ENCODE results near the gene TPSAB1.
"Not testable (repeated sequence)": the region's sequence is repeated elsewhere in the genome, so short reads cannot be mapped to it uniquely, and the experiment has no call there.

TPSAB1 gene

GRCh38 chr16:1197237-1197866 is 43.2 kb upstream of the TPSAB1 start:
- no peak for TF ChIP-seq CTCF (IDR thresholded peaks at IDR 0.05; ENCODE audit: low read depth, low read length)
- no peak overlapping the region for H3K4me3 ChIP-seq (ENCODE audit: low read depth, low read length)

- TF ChIP-seq CTCF (IDR thresholded peaks at IDR 0.05; ENCODE audit: low read depth, low read length), result no peak
- H3K4me3 ChIP-seq (ENCODE audit: low read depth, low read length), result no peak overlapping the region
Measured at GRCh38 chr16:1198194-1198593, 42.3 kb upstream of the TPSAB1 start.

DNA sequence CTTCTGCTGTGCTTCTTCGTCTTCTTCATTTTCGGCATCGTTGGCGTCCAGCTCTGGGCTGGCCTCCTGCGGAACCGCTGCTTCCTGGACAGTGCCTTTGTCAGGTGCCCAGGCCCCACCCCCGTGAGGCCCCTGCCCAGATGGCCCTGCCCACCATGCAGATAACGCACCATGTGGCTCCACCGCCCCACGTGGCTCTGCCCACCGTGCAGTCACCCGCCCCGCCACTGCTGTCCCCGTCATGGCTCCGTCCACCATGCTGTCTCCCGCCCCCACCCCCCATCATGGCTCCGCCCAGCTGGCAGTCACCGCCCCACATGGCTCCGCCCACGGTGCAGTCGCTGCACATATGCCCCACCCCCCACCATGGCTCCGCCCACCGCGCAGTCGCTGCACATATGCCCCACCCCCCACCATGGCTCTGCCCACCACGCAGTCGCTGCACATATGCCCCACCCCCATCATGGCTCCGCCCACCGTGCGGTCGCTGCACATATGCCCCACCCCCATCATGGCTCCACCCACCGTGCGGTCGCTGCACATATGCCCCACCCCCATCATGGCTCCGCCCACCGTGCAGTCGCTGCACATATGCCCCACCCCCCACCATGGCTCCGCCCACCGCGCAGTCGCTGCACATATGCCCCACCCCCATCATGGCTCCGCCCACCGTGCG is 41.7 kb upstream of the TPSAB1 start:
- not testable (repeated sequence) for H3K4me3 ChIP-seq (ENCODE audit: low read depth, low read length)

DNA sequence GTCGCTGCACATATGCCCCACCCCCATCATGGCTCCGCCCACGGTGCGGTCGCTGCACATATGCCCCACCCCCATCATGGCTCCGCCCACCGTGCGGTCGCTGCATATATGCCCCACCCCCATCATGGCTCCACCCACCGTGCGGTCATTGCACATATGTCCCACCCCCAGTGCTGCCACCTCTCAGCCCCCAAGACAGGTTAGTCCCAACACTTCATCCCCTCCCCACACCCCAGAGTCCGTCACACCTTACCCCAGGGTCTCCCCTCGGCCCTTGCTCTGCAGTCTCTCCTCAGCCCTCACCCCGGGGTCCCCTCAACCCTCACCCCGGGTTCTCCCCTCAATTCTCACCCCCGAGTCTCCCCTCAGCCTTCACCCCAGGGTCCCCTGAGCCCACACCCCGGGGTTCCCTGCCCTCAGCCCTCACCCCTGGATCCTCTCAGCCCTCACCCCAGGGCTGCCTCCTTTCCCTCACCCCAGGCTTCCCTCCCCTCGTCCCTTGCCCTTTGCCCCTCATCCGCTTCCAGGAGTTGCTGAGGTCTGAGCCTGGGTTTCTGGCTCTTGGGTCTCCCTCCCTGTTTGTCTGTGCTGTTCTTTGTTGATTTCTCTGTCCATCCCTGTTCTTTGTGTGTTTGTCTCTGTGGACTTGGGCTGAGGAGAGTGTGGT is 41.0 kb upstream of the TPSAB1 start:
- no peak overlapping the region for H3K4me3 ChIP-seq (ENCODE audit: low read depth, low read length)

DNA sequence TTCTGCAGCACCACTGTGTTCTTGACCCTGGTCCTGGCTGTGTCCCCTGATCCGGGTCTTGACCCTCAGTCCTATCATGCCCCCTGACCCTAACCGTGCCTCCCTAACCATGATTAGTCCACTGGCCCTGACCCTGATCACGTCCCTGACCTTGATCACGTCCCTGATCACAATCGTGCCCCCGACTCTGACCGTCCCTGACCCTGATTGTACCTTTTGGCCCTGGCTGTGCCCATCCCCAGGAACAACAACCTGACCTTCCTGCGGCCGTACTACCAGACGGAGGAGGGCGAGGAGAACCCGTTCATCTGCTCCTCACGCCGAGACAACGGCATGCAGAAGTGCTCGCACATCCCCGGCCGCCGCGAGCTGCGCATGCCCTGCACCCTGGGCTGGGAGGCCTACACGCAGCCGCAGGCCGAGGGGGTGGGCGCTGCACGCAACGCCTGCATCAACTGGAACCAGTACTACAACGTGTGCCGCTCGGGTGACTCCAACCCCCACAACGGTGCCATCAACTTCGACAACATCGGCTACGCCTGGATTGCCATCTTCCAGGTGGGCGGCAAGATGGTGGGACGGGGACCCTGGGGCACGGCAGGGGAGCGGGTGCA is 40.4 kb upstream of the TPSAB1 start:
- TF ChIP-seq CTCF (IDR thresholded peaks at IDR 0.05; ENCODE audit: low read depth, low read length), result no peak
- H3K4me3 ChIP-seq (ENCODE audit: low read depth, low read length), result no peak overlapping the region

More for the DNA sequence above, 41.0 kb upstream of the TPSAB1 start:
- no peak for TF ChIP-seq CTCF (IDR thresholded peaks at IDR 0.05; ENCODE audit: low read depth, low read length)

GRCh38 chr16:1201444-1201843 is 39.1 kb upstream of the TPSAB1 start:
- no peak overlapping the region for H3K4me3 ChIP-seq (ENCODE audit: low read depth, low read length)
- TF ChIP-seq CTCF (IDR thresholded peaks at IDR 0.05; ENCODE audit: low read depth, low read length), result no peak

GRCh38 chr16:1202274-1202673 is 38.2 kb upstream of the TPSAB1 start:
- TF ChIP-seq CTCF (IDR thresholded peaks at IDR 0.05; ENCODE audit: low read depth, low read length), result no peak
- H3K4me3 ChIP-seq (ENCODE audit: low read depth, low read length), result no peak overlapping the region
